Cerebellar cortex (tissue), 1 donor: Measurements from ENCODE around the gene FGFR3.

ENCODE experiments used
- DNase-seq: peaks from one replicate; pipeline ENCODE4 v3.0.0-alpha.2; 2015; ENCODE audit warnings: low spot score

Gene FGFR3

DNA sequence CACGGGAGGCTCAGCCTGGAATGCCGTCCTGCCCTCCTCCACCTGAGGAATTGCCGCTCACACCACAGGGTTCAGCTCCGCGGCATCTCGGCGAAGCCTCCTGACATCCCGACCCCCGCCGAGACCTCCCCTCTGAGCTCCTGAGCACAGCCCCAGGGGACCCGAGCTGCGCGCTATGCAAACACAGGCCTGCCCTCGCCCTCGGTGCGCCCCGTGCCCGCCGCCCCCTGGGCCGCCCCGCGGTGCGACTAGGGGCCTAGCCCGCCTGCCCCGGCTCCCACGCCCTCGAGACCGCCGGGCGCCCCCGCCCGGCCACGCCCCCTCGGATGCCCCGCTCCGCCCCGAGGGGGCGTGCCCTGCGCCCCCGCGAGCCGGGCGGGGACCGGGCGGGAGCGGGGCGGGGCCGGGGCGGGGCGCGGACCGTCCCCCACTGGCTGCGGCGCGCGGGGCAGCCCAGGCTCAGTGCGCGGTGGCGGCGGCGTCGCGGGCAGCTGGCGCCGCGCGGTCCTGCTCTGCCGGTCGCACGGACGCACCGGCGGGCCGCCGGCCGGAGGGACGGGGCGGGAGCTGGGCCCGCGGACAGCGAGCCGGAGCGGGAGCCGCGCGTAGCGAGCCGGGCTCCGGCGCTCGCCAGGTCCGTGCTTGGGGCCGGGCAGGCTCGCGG, at the start of gene FGFR3:
TSS of gene FGFR3 (plus strand) at position 462 of the 664 bp plus-strand sequence. CDS start 642 bp downstream, outside the sequence.
- DNase-seq, result no peak

DNA sequence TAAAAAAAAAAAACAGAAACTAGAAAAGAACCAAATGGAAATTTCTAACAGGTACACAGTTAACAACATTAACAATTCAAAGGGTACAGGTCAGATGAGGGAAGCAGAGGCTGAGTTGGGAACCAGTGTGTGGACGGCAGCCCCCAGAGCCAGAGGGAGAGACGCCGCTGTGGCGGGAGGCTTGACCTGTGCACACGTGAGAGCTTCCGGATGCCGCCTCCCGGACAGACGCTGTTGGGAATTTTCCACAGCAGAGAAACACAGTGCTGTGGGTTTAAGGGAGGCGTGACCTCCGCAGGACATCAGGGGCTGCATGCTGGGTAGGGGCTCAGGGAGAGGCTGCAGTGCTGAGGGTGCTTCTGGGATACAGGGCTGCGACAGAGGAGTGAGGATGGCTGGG, 49.5 kb upstream of the FGFR3 start:
- no peak for DNase-seq

DNA sequence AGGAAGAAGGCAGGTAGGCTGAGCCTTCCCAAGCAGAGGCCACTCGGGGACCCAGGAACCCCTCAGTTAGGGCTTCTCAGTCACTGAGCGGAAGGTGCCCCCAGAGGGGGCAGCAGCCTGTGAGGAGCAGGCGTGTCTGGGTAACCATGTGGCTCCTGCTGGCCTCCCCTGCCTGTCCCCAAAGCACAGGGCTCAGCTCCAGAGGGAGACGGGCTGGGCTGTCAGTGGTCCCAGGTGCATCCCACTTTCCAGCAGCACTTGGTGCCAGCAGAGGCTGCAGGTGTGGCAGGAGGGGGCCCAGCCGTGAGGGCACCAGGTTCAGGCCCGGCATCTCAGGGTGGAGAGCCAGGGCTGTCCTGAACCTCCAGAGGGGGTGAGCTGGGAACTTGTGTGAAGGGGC, 49.1 kb upstream of the FGFR3 start:
- DNase-seq, result no peak

DNA sequence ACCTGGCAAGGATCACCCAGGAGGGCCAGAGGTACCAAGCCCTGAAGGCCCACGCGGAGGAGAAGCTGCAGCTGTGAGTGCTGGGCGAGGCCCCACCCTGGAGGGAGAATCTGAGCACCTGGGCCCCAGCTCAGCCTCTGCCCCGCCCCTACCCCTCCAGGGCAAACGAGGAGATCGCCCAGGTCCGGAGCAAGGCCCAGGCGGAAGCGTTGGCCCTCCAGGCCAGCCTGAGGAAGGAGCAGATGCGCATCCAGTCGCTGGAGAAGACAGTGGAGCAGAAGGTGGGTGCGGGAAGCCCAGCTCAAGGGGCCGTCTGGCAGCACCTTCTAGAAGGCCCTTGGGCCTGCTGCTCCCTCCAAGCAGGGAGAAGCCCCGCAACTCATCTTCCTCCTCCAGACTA, 48.5 kb upstream of the FGFR3 start:
- DNase-seq, result no peak

DNA sequence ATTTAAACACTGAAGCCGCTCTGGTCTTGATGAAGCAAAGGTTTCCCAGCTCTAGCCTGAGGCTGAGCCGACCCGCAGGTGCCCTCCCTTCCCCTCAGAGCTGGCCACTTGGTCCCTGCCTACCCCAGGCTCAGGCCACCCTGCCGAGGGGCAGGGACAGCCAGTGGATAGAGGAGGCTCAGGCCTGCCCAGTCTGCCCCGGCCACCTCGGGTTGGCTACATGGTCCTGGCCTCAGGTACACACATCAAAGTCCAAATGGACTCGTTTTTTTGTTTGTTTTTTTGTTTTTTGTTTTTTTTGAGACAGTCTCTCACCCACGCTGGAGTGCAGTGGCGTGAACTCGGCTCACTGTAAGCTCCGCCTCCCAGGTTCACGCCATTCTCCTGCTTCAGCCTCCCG, 47.9 kb upstream of the FGFR3 start:
- DNase-seq, result no peak

DNA sequence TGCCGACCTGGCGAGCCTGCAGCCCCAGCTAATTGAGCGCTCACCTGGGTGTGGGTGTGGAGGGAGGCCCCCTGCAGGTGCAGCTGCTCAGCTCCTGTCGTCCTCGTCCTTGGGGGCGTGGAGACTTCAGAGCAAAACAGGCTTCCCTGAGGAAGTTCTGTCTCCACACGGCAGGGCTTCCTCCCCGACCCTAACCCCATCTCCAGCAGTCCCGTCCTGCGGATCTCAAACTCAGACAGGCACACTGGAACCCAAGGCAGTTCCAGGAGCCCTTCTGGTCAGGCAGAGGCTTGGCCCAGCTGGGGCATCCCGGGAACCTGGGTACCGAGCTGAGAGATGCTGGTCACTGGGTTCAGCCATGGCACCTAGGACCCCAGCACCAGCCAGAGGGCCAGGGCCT, 47.4 kb upstream of the FGFR3 start:
- no peak for DNase-seq

DNA sequence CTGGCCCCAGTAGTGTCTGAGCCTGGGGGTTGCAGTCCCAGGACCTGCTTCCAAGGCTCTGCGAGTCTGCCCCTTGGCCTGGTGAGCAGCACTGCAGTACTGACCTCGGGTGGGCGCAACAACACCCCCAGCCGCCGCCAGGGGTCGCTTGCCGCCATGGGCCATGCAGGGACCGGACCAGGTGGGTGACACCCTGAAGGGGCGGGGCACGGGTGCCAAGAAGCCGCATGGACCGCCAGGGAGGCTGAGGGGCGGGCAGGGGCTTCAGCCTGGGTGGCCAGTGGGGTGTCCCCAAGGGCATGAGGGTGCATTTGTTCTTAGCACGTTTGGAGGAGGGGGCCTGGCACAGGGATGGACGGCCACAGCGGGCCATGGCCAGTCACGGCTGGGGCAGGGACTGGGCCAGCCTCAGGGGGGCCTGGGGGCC, 46.8 kb upstream of the FGFR3 start:
- peak; percentile 81 for DNase-seq

DNA sequence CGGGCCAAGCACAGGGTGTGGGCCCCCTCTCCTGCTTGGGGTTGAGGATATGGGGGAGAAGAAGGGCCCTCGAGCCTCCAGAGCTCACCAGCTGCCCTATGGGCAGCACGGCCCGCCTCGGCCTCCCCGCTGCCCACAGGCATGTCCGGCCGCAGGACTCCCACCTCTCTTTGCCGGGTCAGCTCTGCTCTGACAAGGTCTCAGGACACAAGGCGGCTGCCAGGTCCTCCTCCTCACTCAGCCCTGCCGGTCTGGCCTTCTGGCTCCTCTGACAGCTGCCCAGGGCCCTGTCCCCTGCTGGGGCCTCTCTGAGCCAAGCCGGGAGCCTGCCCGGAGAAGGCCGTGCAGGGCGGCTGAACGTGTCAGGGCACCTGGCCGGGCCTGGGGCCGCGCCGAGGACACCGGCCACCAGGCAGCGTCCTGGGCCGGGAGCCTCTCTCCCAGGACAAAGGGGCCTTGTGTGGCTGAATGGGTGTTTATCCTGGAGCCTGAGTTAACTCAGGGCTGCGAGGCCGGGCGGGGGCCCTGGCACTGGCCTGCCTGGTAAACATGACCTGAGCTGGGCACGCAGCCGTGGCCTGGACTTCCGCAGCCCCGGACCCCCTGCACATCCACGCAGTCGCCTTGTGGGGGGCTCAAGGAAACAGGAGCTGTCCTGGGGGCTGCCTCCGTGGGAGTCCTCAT, 46.0 kb upstream of the FGFR3 start:
- peak; percentile 67 for DNase-seq

DNA sequence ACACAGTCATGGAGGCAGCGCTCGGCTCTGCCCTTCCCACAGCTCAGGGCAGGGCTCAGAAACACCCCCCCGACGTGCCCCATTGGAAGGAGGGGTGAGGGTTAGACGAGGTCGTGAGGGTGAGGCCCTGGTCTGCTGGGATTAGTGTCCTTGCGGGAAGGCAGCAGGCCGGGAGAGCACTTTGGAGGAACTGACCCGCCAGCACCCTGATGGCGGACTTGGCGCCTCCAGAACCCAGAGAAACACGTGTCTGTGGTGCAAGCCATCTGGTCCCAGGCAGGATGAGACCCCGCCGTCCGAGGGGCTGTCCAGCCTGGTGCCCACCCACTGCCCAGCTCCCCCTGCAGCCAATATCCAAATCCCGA, 45.5 kb upstream of the FGFR3 start:
- no peak for DNase-seq

DNA sequence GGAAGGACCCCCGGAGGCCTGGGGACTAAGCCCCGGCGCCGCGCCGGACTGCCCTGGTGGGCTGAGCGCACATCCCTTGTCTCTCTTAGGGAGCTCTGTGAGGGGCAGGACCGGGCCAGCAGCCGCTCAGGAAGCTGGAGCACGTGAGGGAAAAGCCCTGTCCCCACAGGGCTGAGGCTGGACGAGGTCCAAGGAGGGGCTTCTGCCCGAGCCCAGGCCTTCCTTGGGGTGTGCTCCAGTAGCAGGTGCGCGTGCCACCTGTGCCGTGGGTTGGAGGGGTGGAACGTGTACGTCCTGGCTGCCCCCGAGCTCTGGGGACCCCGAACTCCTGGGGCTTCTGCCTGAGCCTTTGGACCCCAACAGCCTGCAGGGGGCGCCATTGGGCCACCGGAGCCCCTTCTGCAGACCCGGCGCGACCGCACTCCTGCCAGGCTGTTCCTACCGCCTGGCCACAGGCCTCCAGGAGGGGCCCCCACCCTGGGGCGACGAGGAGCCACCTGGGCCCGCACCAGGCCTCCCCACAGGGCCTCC, 44.6 kb upstream of the FGFR3 start:
- peak; percentile 70 for DNase-seq

DNA sequence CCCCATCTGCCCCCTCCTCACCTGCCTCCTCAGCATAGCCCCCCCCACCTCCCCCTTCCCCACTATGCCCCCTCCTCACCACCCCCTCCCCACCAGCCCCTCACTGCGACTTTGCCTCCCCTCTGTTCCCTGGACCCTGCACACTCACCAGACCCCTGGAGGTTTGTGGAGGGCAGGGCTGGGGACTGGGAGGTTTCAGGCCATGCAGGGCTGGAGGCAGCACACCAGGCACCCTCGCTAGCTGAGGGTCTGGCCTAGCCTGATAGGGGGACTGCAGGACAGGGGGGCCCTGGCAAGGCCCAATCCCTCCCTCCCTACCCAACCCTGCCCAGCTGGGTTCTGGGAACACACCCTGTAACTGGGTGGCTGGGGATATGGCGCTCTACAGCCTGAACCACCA, 43.7 kb upstream of the FGFR3 start:
- no peak for DNase-seq

DNA sequence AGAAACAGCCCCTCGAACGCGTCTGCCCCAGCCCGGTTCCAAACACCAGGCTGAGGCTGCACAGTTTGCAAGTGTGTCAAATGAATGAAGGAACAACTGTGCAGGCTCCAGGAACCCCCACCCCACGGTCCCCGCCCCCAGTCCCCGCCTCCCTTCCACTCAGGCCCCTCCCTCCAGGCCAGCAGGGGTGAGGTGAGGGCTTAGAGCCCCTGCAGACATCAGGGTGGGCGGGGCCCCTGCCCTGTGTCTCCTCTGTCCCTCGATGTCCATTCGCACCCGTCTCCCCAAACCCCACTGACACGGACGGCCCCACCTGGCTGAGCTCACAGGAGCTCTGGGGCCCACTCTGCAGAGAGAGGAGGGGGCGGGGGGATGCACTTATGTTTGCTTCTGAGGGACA, 43.3 kb upstream of the FGFR3 start:
- DNase-seq, result no peak

DNA sequence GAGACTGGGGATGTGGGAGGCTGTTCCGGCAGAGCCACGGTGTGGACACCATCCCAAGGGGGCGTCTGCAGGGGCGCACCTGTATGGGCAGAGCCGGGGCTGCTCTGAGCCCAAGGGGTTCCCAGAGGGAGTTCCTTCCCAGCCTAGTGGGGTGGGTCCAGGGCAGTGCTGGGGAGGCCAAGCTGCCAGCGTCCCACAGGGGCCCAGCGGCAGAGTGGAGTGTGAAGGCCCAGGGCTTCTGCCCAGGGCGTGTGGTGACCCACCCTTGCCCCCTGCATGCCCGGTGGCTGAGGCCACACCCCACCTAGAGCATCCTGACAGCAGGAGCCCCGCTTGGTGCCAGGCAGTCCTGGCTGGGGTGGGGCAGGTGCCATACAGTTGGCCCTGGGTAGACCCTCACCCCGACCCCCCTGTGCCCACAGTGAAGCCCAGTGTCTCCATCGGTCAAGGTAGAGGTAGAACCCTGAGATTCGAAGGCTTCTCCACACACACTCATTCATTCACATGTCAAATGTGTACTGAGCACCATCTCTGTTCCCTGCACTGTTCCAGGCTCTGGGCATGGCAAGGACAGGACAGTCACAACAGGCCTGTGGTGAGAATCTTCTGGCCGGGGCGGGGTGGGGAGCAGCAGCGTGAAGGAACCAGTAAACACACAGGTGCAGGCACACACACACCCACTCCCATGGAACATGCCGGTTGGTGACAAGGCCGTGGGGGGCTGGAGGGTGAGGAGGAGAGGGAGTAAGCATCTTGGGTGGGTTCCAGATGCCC, 42.5 kb upstream of the FGFR3 start:
- DNase-seq, result no peak

DNA sequence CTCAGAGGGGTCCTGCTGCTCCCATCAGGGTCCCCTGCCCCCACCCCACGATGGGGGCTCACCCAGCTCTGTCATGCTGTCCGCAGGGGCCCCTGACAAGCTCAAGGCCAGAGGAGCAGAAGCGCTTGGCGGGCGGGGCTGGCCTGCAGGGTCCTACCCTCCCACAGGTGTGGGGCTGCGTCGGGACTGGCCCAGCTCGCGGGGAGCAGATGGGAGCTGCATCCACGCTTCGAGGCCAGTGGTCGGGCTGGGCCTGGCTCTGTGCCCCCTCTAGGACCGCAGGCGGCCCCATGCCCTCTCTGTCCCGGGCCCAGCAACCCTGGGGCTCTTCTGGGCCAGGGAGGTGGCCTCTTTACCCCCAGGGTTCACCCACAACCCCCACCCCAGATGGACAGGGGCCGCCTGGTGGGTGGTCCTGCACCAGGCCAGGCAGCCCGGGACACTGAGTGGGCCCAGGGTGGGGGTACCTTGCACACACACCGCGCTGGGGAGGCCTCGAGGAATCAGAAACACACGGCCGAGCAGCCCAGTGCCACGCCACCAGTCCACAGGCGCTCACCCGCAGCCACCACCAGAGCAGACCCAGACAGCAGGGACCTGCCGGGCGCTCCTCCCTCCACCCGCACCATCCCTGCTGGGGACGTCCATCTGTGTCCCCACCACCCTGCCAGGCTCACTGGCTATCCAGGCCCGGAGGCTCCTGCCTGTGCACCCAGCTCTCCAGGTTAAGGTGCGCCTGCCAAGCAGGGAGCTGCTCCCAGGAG, 41.8 kb upstream of the FGFR3 start:
- no peak for DNase-seq

DNA sequence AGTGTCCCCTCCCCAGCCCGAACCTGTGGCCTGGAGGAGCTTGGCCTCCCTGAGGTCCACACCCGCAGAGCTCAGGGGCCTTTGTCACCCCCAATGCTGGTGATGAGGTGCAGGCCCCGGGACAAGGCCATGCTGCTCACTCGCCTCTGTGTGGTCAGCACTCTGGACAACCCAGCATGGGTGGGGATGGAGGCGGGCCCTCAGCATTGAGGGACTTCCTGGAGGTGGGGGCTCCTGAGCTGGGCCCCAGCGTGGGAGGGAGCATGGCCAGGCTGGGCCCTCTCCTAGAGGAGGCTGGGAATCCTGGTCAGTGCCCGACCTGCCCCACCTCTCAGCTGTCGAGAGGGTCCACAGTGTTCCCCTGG, 41.2 kb upstream of the FGFR3 start:
- no peak for DNase-seq

DNA sequence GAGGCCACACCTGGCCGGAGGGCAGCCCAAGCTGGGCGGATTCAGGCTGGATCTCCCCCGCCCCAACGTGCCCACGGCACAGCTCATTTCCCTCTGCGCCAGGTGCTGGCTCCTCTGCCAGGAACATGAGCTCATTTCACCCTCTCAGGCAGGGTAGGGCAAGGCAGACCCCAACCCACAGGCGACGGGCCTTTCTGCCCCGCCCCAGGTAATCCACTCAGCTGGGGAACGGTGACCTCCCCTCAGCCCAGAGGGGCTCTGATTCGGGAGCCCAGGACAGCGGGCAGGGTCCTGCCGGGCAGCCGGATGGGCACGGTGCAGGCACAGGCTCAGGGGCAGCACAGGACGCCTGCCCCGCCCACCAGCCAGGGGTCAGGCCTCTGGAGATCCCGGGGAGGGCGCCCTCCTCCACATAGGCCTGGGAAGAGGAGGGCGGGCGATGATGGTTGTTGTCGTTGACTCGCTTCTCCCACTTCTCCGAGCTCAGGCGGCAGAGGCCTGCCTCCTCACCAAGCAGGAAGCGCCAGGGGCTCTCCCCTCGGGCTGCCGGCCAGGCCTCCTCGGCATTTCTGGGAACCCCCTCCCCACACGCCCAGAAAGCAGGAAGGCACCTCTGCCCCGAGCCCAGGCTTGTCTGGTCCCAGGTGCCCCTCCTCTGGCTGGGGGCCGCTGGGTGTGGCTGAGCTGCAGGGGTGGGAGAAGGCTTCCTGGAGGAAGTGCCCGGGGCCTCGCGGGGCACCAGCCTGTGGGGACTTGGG, 40.6 kb upstream of the FGFR3 start:
- DNase-seq, result no peak

DNA sequence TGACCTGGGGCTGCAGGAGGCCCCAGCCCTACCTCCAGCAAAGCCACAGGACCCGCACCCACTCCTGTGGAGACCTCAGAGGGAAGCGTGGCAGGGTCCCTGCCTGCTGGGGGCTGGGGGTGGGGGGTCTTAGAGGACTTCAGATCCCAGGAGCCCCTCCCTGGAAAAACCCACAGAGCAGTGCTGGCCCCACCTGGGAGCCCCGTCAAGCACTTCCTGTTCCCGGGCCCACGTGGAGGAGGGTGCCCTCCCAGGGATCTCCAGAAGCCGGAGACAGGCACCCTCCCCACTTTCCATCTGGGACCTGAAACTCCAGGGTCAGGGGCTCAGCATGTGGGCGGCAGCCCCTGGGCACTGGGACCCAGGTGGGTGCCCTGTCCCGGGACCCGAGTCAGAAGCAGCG, 39.8 kb upstream of the FGFR3 start:
- DNase-seq, result no peak

DNA sequence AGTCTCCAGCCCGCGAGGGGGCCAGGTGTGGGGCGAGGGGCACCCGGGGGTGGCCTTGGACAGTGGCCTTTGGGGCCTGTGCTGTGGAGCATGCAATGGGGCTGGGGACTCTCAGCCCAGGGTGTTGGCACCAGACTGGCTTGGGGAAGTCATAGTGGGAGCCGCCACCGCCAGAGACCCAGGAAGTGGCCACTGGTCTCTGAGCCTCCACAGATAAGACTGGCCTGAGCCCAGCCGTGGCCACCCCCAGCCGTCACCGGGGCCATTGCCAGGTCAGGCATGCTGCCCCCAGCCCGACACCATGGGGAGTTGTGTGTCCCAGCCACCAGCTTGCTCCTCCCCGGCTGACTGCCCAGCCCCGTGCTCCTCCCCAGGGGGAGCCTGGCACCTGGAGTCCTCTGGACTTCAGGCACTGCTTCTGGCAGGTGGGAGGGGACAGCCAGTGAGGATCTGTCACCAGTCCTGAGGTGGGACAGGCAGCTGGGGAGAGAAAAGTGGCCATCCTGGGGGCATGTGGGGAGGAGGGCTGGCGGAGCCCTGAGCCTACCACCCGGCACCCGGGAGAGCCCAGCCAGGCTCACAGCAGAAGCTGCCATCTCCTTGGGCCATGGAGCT, 39.3 kb upstream of the FGFR3 start:
- no peak for DNase-seq

DNA sequence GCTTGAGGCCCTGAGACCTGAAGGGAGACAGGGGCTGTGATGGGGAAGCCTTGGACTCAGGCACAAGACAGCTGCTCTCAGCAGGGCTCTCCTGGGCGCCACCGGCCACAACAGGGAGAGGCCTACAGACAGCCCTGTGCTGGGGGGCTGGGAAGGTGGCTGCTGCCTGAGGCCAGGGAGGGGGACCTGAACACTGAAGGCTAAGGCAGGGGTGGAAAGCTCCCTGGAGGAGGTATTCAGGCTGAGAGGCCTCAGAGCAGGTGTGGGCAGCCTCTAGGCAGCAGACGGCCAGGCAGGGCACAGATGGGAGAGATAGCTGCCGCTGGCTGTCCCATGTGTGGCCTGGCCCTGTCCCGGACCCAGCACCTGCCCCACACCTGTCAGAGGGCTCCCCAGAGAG, 38.8 kb upstream of the FGFR3 start:
- no peak for DNase-seq

DNA sequence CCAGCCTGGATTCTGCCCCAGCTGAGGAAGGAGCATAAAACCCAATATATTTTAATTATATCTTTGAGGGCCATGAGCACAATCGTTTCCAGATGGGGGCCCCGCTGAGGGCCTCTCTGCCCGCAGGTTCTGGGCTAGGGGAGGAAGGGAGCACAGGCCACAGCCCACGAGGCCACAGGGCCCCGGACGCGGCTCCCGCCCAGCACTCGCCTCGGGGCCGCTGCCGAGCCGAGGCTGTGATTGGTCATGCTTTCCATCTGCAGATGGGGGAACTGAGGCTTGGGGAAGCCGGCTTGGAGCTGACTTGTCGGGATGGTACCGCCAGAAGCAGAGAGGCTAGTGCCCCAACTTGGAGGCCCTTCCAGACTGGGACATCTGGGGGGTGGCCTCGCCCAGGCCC, 37.8 kb upstream of the FGFR3 start:
- no peak for DNase-seq

DNA sequence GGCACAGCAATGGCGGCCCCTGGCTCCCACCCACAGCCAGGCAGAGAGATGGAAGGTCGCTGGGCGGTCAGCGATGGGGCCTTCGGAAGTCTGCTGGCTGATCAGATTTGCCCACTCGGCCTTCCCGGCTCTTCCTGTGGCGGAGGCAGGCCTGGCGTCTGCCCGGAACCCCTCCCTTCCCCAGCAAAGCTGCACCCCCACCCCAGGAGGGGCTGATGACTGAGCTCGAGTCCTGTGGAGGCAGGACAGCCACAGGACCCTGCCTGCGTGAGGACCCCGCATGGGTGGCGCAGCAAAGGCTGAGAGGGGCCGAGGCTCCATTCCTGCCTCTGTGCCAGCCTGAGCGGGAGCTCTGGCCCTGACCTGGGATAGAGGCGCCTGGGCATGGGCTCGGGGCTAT, 37.0 kb upstream of the FGFR3 start:
- no peak for DNase-seq
